Left kidney (tissue), 8 donors: ENCODE measurements around the gene MTHFR. TPM values are rescaled to one million over a fixed set of nuclear protein-coding genes. Genes with fewer than 3 reads are reported as not detected.
A peak's percentile ranks its signal among the peaks of the same experiment; 100 is the strongest.

Experiments
- DNase-seq: peaks from one replicate; pipeline ENCODE4 v3.0.0-alpha.2; 2013
- long read RNA-seq, 8 donors: transcript quantifications; one replicate each; lab custom pipeline, GENCODE V29; 2026
- polyA plus RNA-seq: library from polyadenylated mRNA; unstranded; fragments of 120-200 nt; gene quantifications from one replicate; pipeline ENCODE4 v1.2.1, GENCODE V29; 2013; ENCODE audit not compliant: insufficient read length

The MTHFR gene
- polyA plus RNA-seq = 24.9 TPM
- long read RNA-seq, donor 1, partial matches to known transcripts = 0 of 2 reads
- long read RNA-seq, donor 1, other reads (novel, unspliced or antisense) = 0 of 2 reads
- long read RNA-seq, donor 2, full-length matches to known transcripts = 3 of 27 reads
- long read RNA-seq, donor 2, partial matches to known transcripts = 24 of 27 reads
- long read RNA-seq, donor 2, other reads (novel, unspliced or antisense) = 0 of 27 reads
- long read RNA-seq, donor 3, partial matches to known transcripts = 0 of 2 reads
- long read RNA-seq, donor 3, other reads (novel, unspliced or antisense) = 0 of 2 reads
- long read RNA-seq, donor 4 = 0 reads
- long read RNA-seq, donor 5, partial matches to known transcripts = 0 of 1 reads
- long read RNA-seq, donor 5, other reads (novel, unspliced or antisense) = 0 of 1 reads
- long read RNA-seq, donor 6, partial matches to known transcripts = 6 of 6 reads
- long read RNA-seq, donor 6, other reads (novel, unspliced or antisense) = 0 of 6 reads
- long read RNA-seq, donor 7, partial matches to known transcripts = 0 of 1 reads
- long read RNA-seq, donor 7, other reads (novel, unspliced or antisense) = 0 of 1 reads
- long read RNA-seq, donor 8 = 0 reads

DNA sequence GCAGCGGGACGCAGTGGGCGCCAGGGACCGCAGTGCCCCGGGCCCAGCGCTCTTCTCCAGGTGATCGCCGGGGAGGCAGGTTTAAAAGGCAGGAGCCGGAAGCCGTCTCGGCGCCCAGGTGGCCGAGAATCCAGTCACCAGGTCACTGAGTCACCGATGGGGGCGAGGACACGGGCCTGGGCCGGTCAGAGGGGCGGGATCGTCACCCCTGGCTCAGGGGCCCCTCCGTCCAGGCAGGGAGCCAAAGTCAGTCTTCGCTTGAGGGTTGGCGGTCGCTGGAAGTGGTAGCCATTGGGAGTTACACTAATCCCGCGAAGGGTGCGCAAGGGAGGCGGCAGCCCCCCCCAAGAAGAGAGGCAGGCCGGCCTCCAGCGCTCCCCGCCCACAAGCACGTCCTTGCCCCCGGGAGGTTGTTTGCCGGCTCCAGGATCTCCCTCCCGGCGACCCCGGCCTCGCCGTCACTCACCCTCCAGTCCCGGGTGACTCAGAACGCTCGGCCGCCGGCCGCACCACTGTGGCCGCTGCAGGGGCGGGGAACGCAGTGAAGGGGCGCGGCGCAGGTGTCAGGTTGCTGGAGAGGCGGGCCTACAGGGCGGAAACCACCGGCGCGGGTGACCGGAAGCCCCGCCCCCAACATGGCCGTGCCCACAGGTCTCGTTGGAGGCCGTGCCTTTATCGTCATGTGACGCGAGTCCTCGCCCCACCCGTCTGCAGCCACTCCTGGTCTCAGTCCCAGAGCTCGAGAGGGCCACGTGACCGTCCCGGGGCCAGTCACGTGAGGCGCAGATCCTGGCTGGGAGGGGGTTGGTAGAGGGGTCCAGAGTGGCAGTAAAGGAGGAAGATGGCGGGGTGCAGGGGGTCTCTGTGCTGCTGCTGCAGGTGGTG, at the start of gene MTHFR, which contains the start of gene CLCN6:
MTHFR (minus strand) TSS at position 543 of the 885 bp plus-strand sequence. CDS start 2,848 bp downstream, outside the sequence.
CLCN6 (plus strand) TSS at position 770 of the 885 bp plus-strand sequence; CDS start at position 842, 72 bp downstream.
- DNase-seq = peak; percentile 98

DNA sequence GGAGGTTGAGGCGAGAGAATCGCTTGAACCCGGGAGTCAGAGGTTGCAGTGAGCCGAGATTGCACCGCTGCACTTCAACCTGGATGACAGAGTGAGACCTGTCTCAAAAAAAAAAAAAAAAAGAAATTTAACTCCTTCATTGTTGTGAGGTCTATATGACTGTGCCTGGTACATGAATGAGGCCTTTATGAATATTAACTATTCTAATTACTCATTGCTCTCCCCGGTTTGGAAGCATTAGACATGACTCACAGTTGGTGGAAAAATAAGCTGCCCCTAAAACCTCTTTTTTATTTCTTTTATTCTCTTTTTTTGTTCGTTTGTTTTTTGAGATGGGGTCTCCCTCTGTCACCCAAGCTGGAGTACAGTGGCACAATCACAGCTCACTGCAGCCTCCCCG, 49.7 kb upstream of the MTHFR start:
- DNase-seq = no peak

DNA sequence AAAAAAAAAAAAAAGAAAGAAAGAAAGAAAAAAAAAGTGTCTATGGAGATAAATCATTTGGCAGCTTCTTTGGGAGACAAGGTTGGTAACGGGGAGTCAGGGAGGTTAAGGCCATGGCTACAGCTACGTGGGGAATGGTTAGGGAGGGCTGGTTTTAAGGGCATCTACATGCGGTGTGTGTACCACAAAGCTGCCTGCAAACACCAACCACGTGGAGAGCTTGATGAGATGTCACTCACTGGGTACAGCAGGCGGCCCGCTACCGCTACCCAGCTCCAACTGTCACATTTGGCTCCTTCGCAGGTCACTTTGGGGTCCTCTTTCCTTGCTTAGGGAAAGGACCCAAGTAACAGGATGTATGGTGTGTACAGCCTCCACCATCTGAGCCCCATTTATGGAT, 48.8 kb upstream of the MTHFR start:
- DNase-seq = no peak

DNA sequence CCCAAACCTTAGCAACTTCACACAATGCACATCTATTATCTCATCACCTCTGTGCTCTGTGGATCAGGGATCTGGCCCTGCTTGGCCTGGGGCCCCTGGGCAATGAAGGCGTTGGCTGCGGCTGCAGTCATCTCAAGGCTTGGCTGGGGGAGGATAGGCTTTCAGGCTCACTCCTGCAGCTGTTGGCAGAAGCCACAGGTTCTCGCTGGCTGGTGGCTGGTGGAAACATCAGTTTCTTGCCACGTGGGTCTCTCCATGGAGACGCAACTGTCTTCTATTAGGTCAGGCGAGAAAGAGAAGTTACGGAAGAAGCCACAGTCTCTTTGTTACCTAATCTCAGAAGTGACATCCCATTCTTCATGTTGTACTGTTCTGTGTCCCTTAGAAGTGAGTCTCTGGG, 45.4 kb upstream of the MTHFR start:
- no peak for DNase-seq

DNA sequence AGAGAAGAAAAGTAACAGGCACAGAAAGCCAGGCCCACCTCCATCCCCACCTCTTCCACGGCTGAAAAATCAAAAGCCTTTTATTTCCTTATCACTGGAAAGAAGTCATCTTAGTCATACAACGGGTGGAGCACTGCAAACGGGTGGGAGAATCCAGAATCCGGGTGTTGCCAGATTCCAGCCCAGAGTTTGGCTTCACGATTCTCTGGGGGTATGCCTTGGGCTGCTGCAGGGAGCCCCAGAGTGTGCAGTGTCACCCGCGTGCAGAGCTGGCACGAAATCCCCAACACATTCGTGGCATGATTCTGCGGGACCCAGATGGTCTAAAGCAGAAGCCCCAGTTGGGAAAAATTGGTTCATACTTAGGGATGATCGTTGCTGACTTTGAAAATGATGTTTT, 44.4 kb upstream of the MTHFR start:
- no peak for DNase-seq

DNA sequence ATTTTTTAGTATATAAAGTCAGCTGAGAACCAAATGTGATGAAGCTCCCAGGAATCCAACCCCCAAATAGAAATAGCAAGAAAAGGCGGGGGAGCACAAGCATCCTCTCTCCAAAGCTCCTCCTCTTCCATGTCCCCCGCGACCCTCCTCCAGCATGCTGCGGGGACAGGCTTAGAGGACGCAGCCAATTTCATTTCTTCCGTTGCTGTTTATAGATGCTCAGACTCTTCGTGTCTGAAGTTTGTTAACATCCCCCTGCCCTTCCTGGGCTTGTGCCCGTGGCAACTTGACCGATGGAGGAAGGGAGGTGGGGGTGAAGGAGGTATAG, 42.6 kb upstream of the MTHFR start:
- no peak for DNase-seq

DNA sequence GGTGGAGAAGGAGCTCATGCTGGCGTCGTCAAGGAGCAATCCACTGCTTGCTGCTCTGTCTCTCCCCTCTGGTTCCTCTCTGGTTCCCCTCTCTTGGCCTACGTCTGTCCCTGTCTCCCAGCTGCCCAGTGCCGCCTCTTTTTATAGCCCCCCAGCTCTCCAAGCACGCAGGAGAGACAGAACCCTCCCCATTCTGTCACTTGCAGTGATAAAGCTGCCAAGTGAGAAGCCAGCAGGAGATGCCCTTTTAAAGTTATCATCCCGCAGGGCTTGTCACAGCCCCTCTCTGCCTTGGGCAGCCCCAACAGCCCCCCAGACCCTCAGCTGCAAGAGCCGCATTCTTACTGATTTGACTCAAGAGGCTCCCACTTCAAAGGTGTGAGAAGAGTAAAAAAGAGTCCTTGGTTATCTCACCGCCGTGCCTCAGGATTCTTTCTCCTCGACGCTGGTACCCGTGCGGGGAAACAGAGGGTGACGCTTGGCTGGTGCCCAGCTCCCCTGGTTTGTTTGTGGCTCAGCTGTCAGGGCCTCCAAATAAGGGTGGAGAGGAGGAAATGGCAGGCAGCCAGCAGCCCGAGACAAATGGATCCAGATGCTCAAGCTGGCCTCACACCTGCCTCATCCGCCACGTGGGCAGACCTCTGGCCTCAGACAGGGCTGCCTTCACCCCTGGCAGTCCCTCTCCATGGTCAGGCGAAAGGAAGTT, 42.1 kb upstream of the MTHFR start, which contains the start of gene NPPA:
NPPA (minus strand) TSS at position 117 of the 706 bp plus-strand sequence; CDS start at position 18, 99 bp downstream.
- DNase-seq = no peak

DNA sequence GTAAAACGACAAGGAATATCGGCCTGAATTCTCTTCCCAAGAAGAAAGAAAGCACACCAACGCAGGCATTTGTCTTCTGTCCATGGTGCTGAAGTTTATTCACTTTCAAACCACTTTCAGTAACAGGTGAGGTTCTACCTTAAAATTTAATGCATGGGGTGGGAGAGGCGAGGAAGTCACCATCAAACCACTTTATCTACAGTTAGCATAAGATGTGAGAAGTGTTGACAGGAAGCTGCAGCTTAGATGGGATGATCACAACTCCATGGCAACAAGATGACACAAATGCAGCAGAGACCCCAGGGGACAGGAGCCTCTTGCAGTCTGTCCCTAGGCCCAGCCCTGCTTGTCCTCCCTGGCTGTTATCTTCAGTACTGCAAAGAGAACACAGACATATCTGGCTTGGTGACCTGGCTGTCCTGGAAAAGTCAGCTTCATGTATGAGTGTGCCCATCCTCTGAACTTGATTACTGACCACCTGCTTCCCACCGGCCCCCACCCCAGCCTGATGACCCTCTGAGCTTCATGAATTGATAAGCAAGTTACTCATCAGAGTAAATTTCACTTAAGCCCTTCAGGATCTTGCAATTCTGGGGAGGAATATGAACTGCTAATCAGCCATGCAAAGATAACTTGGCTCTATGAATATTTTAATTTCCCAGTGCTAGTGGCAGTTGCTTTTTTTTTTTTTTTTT, 40.0 kb upstream of the MTHFR start:
- DNase-seq = peak; percentile 60

DNA sequence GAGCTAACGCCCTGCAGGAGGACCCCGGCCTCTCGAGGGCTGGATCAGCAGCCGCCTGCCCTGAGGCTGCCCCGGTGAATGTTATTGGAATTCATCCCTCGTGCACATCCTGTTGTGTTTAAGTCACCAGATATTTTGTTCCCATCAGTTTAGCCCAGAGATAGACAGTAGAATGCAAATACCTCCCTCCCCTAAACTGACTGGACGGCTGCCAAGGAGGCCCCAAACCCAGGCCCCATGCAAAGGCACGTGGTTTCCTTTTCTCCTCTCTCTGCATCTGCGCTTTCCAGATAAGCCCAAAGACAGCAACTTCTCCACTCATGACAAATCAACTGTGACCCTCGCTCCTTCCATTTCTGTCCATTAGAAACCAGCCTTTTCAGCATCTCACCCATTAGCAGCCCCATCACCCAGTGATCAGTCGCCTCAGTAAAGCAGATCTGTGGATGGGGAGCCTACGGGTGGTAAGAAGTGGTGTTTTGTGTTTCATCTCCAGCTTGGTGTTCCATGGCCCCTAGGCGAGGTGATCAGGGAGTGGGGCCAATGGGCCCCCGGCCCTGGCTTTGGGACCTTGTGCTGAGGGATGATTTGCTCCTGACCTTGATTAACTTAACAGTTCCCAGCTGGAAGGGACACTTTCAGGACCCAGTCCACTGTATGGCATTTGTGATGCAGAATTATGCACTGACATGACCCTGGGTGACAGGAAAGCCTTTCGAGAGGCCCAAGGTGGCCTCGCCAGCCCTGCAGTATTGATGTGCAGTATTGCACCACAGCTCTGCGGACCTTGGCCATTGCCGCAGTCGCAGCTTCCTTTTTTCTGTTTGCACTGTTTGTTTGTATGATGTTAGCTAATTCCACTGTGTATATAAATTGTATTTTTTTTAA, 36.6 kb upstream of the MTHFR start:
- no peak for DNase-seq

DNA sequence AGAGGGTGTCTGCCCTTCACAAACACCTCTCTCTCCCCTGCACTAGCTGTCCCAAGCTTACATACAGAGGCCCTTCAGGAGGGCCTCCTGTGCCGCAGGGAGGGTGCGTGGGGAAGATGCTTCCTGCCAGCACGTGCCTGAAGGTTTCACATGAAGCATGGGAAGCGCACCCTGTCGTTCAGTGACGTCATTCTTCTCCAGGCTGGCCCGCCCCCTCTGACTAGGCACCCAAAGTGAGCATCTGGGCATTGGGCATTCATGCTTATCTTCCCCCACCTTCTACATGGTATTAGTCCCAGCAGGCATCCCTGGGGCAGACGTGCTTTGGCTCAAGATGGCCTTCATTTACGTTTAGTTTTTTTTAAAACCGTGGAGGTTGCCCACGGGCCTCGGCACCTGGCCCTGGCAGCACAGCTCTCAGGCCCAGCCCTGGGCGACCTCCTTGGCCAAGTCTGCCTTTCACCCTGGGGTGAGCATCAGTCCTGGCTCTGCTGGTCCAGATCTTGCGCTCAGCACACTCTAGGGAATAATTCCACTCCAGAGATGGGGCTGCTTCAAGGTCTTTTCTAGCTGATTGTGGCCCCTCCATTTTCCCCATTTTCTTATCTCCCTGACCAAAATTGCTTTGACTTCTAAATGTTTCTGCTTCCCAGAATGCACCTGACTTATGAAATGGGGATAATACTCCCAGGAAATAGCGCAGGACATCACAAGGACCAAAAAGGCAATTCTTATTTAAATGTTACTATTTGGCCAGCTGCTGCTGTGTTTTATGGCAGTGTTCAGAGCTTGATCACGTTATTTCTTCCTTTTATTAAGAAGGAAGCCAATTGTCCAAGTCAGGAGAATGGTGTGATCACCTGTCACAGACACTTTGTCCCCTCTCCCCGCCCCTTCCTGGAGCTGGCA, 35.7 kb upstream of the MTHFR start:
- DNase-seq = no peak

DNA sequence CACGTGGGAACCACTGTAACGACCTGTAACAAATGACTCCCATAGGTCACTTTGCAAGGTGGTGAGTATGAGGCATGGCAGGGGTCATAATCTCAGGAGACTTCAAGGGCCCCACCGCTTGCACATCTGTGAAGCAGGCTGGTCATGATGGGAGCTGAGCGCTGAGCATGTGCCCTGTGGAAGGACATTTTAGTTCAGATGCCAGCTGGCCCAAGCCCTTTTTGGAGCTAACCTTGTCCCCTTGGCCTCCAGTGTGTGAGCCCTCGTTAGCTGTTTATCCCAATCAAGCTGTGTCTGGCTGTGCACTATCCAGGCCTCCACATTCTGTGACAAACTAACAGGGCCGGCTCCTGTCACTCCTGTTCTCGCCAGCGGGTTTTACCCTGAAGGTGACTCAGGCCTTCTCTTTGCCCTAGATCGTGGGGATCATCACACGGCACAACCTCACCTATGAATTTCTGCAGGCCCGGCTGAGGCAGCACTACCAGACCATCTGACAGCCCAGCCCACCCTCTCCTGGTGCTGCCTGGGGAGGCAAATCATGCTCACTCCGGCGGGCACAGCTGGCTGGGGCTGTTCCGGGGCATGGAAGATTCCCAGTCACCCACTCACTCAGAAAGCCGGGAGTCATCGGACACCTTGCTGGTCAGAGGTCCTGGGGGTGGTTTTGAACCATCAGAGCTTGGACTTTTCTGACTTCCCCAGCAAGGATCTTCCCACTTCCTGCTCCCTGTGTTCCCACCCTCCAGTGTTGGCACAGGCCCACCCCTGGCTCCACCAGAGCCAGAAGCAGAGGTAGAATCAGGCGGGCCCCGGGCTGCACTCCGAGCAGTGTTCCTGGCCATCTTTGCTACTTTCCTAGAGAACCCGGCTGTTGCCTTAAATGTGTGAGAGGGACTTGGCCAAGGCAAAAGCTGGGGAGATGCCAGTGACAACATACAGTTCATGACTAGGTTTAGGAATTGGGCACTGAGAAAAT, 34.3 kb upstream of the MTHFR start:
- no peak for DNase-seq

DNA sequence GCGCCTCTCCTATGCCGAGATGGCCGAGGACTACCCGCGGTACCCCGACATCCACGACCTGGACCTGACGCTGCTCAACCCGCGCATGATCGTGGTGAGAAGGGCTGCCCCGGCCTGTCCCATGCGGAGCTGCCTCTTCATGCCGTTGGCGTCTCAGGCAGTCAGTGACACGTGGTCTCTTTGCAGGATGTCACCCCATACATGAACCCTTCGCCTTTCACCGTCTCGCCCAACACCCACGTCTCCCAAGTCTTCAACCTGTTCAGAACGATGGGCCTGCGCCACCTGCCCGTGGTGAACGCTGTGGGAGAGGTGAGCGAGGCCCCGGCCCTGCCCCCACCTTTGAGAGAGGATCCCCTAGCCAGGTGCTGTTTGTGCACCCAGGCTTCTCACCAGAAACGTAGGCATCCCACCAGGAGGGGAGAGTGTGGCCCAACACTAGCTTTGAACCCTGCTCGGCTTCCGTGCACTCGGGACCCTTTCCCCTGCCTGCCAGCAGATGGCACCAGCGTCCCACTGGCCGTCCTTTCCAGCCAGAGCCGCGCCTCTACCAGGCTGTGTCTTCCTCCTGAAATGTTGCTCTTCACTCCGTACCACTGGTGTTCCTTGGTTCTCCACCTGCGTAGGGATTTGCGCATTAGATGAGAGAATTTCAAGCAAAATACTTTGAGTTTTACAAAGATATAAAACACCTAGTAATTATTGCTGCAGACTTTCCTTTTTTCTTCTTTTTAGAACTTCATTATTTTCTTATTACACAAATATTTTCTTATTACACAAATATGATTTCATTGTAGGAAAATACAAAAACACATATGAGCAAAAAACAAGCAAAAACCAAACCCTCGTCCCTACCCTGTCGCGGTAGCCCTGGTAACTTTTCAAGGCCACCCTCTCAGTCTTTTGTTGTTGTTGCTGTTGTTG, 32.8 kb upstream of the MTHFR start:
- peak; percentile 38 for DNase-seq

DNA sequence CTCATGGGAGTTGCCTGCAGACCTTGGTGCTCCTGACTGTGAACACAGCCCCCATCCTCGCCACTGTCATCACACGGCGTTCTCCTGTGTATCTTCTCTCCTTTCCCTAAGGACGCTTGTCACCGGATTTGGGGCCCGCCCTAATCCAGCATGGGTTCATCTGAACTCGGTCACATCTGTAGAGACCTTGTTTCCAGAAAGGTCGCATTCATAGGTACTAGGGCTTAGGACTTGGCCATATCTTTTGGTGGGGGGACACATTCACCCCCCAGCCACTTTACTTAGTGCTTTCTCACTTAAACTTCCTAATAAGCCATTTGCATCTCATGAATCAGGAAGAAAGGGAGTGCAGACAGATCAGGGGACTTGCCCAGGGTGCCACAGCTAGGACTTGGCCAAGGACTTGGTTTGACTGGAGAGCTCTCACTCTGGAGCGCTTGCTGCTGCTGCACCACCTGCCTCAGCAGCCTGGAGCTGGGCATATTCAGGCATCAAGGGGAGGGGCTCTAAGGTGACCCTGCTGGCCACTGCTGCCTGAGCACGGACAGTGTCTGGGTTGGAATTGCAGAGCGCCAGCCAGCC, 32.1 kb upstream of the MTHFR start:
- DNase-seq = no peak

DNA sequence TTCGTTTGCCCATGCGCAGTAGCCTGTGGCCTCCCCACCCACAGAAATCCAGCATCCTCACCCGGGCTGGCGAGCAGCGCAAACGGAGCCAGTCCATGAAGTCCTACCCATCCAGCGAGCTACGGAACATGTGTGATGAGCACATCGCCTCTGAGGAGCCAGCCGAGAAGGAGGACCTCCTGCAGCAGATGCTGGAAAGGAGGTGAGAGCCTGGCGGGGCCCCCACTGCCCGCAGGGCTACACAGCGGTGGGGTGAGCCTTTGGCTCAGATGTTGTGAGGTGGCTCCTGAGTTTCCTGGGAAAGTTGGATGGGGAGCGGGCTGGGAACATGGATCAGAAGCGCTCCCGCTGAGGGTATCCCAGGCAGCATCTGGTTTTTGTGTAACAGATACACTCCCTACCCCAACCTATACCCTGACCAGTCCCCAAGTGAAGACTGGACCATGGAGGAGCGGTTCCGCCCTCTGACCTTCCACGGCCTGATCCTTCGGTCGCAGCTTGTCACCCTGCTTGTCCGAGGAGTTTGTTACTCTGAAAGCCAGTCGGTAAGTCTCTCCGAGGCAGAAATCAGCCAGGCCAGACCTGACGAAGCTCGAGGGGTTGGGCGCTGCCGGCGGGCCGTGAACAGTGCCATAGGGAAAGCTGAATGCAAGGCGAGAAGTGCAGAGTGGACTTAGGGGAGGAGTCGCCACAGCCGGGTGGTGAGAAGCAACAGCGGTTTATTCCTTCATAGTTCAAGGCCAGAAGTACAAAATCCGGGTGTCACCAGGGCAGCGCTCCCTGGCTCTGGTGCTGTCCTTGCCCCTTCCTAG, 31.4 kb upstream of the MTHFR start:
- no peak for DNase-seq
